GM12878 (cell line): ENCODE results near the gene CRYBA1. TPM values are rescaled to one million over a fixed set of nuclear protein-coding genes. Genes with fewer than 3 reads are reported as not detected.
A peak's percentile ranks its signal among the peaks of the same experiment; 100 is the strongest.

Experiments used
- ATAC-seq: fragments of 200-7000 bp; cut with Tn5 transposase; 3 replicates; pipeline ENCODE4 v1.9.1; 2020; ENCODE audit warnings: mild to moderate bottlenecking, moderate library complexity
- BruUV-seq: library from RNA; stranded (reverse); fragments of 400-500 nt; replicated peaks from 2 replicates; lab custom pipeline; 2021; lab: Mats Ljungman, UMichigan
- CTCF ChIA-PET: fragments of 300-600 bp; sonication (Branson Sonifier 250); formaldehyde crosslinking; extraction: SDS; loops from one replicate; lab custom pipeline; 2021; ENCODE audit warnings: inconsistent platforms; lab: Yijun Ruan, JAX
- POLR2A ChIA-PET: fragments of 350-600 bp; formaldehyde crosslinking; extraction: SDS; loops from one replicate; lab custom pipeline; 2021; ENCODE audit warnings: inconsistent platforms; lab: Charles Lee
- RAD21 ChIA-PET: fragments of 300-600 bp; sonication (Branson Sonifier 250); formaldehyde crosslinking; loops from one replicate; lab custom pipeline; 2023; ENCODE audit warnings: antibody characterized with exemption; ENCODE audit not compliant: unreplicated experiment; lab: Charles Lee
- SMC1A ChIA-PET: fragments of 300-600 bp; sonication (Branson Sonifier 250); formaldehyde crosslinking; loops from one replicate; lab custom pipeline; 2023; ENCODE audit not compliant: unreplicated experiment, uncharacterized antibody; lab: Charles Lee
- DNase-seq: peaks from one replicate; pipeline ENCODE4 v3.0.0-alpha.2; 2011; ENCODE audit warnings: low read depth, low spot score
- FAIRE-seq: peaks from 3 replicates; lab custom pipeline; 2011; peaks lifted over from hg19 to GRCh38; lab: Jason Lieb, UNC
- H2AFZ ChIP-seq: 2 replicates; pipeline ENCODE4 v1.6.0; 2011; ENCODE audit warnings: low read depth, low read length, control low read depth; ENCODE audit not compliant: control insufficient read depth
- H3K27ac ChIP-seq: 2 replicates; pipeline ENCODE4 v1.5.1; 2011; ENCODE audit warnings: control low read depth; ENCODE audit not compliant: control insufficient read depth, insufficient read depth
- H3K27me3 ChIP-seq, 2 experiments: replicated peaks in 1 of 2; 2 replicates each; pipeline versions ENCODE4 v1.6.0 to v1.6.1; 2011; ENCODE audit warnings: low read length in 1 of 2; ENCODE audit not compliant: control insufficient read depth in 2 of 2, insufficient read depth in 2 of 2
- H3K36me3 ChIP-seq, 2 experiments: 2 replicates each; pipeline ENCODE4 v1.5.1; 2011; ENCODE audit warnings: low read length in 1 of 2; ENCODE audit not compliant: control insufficient read depth in 2 of 2, insufficient read depth in 2 of 2
- H3K4me1 ChIP-seq: 2 replicates; pipeline ENCODE4 v1.6.1; 2011; ENCODE audit warnings: mild to moderate bottlenecking, low read length, moderate library complexity, mixed read lengths; ENCODE audit not compliant: control insufficient read depth, insufficient read depth
- H3K4me2 ChIP-seq: 2 replicates; pipeline ENCODE4 v1.6.0; 2011; ENCODE audit warnings: control low read depth; ENCODE audit not compliant: control insufficient read depth, insufficient read depth
- H3K4me3 ChIP-seq: fragments of 200-600 bp; sonication (generic); 2 replicates; pipeline ENCODE4 v1.5.1; 2016
- H3K79me2 ChIP-seq: 2 replicates; pipeline ENCODE4 v1.6.0; 2011; ENCODE audit warnings: low read length; ENCODE audit not compliant: control insufficient read depth, insufficient read depth
- H3K9ac ChIP-seq: 2 replicates; pipeline ENCODE4 v1.8.0; 2011; ENCODE audit warnings: low read length, control low read depth, mixed read lengths; ENCODE audit not compliant: control insufficient read depth, insufficient read depth
- H3K9me3 ChIP-seq: replicated peaks from 3 replicates; pipeline ENCODE4 v1.5.1; 2011; ENCODE audit warnings: mild to moderate bottlenecking, low read length; ENCODE audit not compliant: control insufficient read depth, insufficient read depth
- H4K20me1 ChIP-seq: 2 replicates; pipeline ENCODE4 v1.6.0; 2011; ENCODE audit not compliant: control insufficient read depth, insufficient read depth
- NFXL1 ChIP-seq: fragments of 450-650 bp; IDR thresholded peaks from 2 replicates; pipeline ENCODE4 v1.6.1; 2017; ENCODE audit warnings: antibody characterized with exemption, mild to moderate bottlenecking, borderline replicate concordance
- SIN3A ChIP-seq: IDR thresholded peaks from 2 replicates; pipeline ENCODE4 v1.6.1; 2012; ENCODE audit warnings: low read depth, low read length, improper control_type of control experiment
- SMARCA5 ChIP-seq: fragments of 450-650 bp; IDR thresholded peaks from 2 replicates; pipeline ENCODE4 v1.6.1; 2017; ENCODE audit warnings: mild to moderate bottlenecking
- SMC3 ChIP-seq: IDR thresholded peaks from 2 replicates; pipeline ENCODE4 v1.6.1; 2011; ENCODE audit warnings: low read length, improper control_type of control experiment, borderline replicate concordance
- SREBF2 ChIP-seq: IDR thresholded peaks from 2 replicates; pipeline ENCODE4 v1.6.1; 2012; ENCODE audit warnings: mild to moderate bottlenecking, low read length
- SRF ChIP-seq, 2 experiments: IDR thresholded peaks; 2 replicates each; pipeline ENCODE4 v1.6.1; 2011; ENCODE audit warnings: low read depth in 2 of 2, low read length in 2 of 2, mild to moderate bottlenecking in 1 of 2, moderate library complexity in 1 of 2
- ZNF217 ChIP-seq: fragments of 450-650 bp; IDR thresholded peaks from 2 replicates; pipeline ENCODE4 v1.6.1; 2017; ENCODE audit warnings: antibody characterized with exemption, mild to moderate bottlenecking
- ZNF274 ChIP-seq: IDR thresholded peaks from one replicate; pipeline ENCODE4 v1.8.0; 2011; ENCODE audit not compliant: insufficient read length, insufficient read depth
- WGBS: methylation state at CpG from one replicate; pipeline ENCODE4 v1.1.6; 2016; ENCODE audit warnings: low lambda C conversion rate; ENCODE audit not compliant: insufficient replicate concordance, insufficient coverage; ENCODE audit errors: missing lambda C conversion rate; 5-methylcytosine and 5-hydroxymethylcytosine counted together
- in situ Hi-C: fragments of 300-500 bp; cut with MboI; formaldehyde crosslinking; loops from 9 replicates; pipeline ENCODE4 v1.14.3; 2018; ENCODE audit warnings: mixed read lengths
- intact Hi-C: fragments of 100-400 bp; cut with micrococcal nuclease; formaldehyde crosslinking; loops from one replicate; pipeline ENCODE4 v1.14.2; 2022; ENCODE audit not compliant: unreplicated experiment
- polyA plus RNA-seq, 11 experiments: library from polyadenylated mRNA; depleted of rRNA in 4 of 11; unstranded in 6 of 11; stranded (reverse) in 5 of 11; fragments of >200 nt; fragmentation: Nextera tagmentation in 4 of 11; fragmentation: Illumina TruSeq in 1 of 11; extraction: Ambion mirVana in 4 of 11; extraction: Trizol in 1 of 11; gene quantifications; 1 replicate in 1 of 11; 2 replicates in 10 of 11; pipeline versions ENCODE4 v1.2.1 to v1.2.3, GENCODE V29; 2011 to 2016; ENCODE audit warnings: inconsistent platforms in 2 of 11, missing spikeins in 2 of 11, low read depth in 1 of 11
- total RNA-seq, 4 experiments: library from RNA; depleted of rRNA in 3 of 4; stranded (reverse); fragments of >200 nt in 3 of 4; fragmentation: Illumina TruSeq in 1 of 4; extraction: Trizol in 1 of 4; gene quantifications; 2 replicates each; pipeline versions ENCODE4 v1.2.1 to v1.2.3, GENCODE V29; 2013 to 2021
- TF ChIP-seq, protein P1 (sequence below): fragments of 450-650 bp; IDR thresholded peaks from 2 replicates; pipeline ENCODE4 v1.6.1; 2014; ENCODE audit warnings: mild to moderate bottlenecking

Gene CRYBA1
- total and polyA plus RNA-seq, 10 of the 15 experiments (the other 5 are each of a cell fraction or from before 2014, with no cell fraction given) = not detected

DNA sequence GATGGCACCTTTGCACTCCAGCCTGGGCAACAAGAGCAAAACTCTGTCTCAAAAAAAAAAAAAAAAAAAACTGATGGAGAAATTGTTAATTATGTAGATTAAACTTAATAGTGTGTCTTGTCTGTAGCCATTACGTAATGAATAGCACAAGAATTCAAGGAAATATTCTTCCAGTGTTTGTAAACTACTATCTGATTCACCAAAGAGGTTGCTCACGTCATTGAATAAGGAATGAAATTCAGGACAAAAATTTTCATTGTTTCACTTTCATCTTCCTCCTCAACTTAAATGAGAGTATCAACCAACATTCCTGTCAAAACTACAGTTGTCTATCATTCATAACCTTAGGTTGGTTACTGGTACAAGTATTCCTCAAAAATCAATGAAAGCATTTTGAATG, 35.8 kb upstream of the CRYBA1 start:
- H3K4me3 ChIP-seq = no peak overlapping the region
- no peaks in the 10 kb centered on the region for H3K9me3 ChIP-seq
- no peak overlapping the region for H3K4me2 ChIP-seq
- H3K79me2 ChIP-seq = no peaks in the 10 kb centered on the region
- TF ChIP-seq ZNF274 (no peak), SREBF2 (no peak), SMC3 (no peak)
- TF ChIP-seq, protein P1, sequence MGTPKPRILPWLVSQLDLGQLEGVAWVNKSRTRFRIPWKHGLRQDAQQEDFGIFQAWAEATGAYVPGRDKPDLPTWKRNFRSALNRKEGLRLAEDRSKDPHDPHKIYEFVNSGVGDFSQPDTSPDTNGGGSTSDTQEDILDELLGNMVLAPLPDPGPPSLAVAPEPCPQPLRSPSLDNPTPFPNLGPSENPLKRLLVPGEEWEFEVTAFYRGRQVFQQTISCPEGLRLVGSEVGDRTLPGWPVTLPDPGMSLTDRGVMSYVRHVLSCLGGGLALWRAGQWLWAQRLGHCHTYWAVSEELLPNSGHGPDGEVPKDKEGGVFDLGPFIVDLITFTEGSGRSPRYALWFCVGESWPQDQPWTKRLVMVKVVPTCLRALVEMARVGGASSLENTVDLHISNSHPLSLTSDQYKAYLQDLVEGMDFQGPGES = no peak
- no peaks in the 10 kb centered on the region for H3K36me3 ChIP-seq
- BruUV-seq = no TSS peak
- H3K27ac ChIP-seq = no peak overlapping the region
- ChIA-PET CTCF (interaction anchor here (1.4 kb wide), 1 partner anchor 63 kb away, joined by 3 read pairs; no protein-coding TSS in a partner anchor), RAD21 (no interaction called here), SMC1A (interaction anchor here (1.3 kb wide), 1 partner anchor 10 kb away, joined by 3 read pairs; no protein-coding TSS in a partner anchor), POLR2A (no interaction called here)
- H3K27me3 ChIP-seq = no peaks in the 10 kb centered on the region
- no peak overlapping the region for H2AFZ ChIP-seq
- no peak overlapping the region for H3K9ac ChIP-seq
- no peaks in the 10 kb centered on the region for H3K4me1 ChIP-seq
- FAIRE-seq (no peak), DNase-seq (no peak), ATAC-seq (no peak)
- WGBS = 75% methylated on average over 2 of the region's 2 CpGs
- no peaks in the 10 kb centered on the region for H4K20me1 ChIP-seq
- intact Hi-C loops (no loop called here), in situ Hi-C loops (no loop called here)

- WGBS = 100% methylated on average over 1 of the region's 1 CpG
- no peak for FAIRE-seq
- intact Hi-C loops = no loop called here
These were observed 34.5 kb upstream of the CRYBA1 start for GRCh38 chr17:29212094-29212631.

More at GRCh38 chr17:29212094-29212631, 34.5 kb upstream of the CRYBA1 start:
- Histone ChIP-seq H4K20me1 (no peaks in the 10 kb centered on the region), H3K4me1 (no peaks in the 10 kb centered on the region), H3K36me3 (no peaks in the 10 kb centered on the region), H3K27ac (no peak overlapping the region), H3K79me2 (no peaks in the 10 kb centered on the region), H3K9me3 (no peaks in the 10 kb centered on the region), H3K4me3 (no peak overlapping the region), H3K9ac (no peak overlapping the region), H3K27me3 (no peaks in the 10 kb centered on the region), H2AFZ (no peak overlapping the region), H3K4me2 (no peak overlapping the region)
- ChIA-PET SMC1A (interaction anchor here (0.9 to 1.3 kb wide), 4 partner anchors 8 to 67 kb away, joined by 3 read pairs; no protein-coding TSS in a partner anchor), CTCF (interaction anchor here (0.7 to 12.4 kb wide), 8 partner anchors 8 to 260 kb away, joined by 3 to 358 read pairs (median 3); partner anchors contain the start of gene MYO18A), POLR2A (no interaction called here), RAD21 (interaction anchor here (1.2 kb wide), 1 partner anchor 57 kb away, joined by 3 read pairs; no protein-coding TSS in a partner anchor)
- TF ChIP-seq SRF (IDR thresholded peaks at IDR 0.05; ENCODE audit: low read depth in 2 of 2, low read length in 2 of 2) (no peak), SIN3A (no peak), NFXL1 (peak; percentile 92), SMARCA5 (peak; percentile 88), ZNF217 (0 out of 2 replicates have a peak, but pooled peaks have one; percentile 43)
- no TSS peak for BruUV-seq
- DNase-seq = no peak
- ATAC-seq = no peak
- in situ Hi-C loops = no loop called here
